Astrocyte (in vitro differentiated cells and primary cell): Measurements from ENCODE around the gene PRKCG.

Experiments used
- CTCF ChIP-seq: IDR thresholded peaks from 2 replicates; pipeline ENCODE4 v1.5.1; 2011; ENCODE audit warnings: low read depth, mild to moderate bottlenecking, inconsistent platforms, low read length, moderate library complexity; ENCODE audit not compliant: insufficient read depth
- EZH2 ChIP-seq: IDR thresholded peaks from 2 replicates; pipeline ENCODE4 v1.6.1; 2012; ENCODE audit warnings: mild to moderate bottlenecking, low read length, inconsistent platforms; ENCODE audit not compliant: insufficient read depth

GRCh38 chr19:53905787-53906186, 23.8 kb downstream of the PRKCG start:
- TF ChIP-seq CTCF, result no peak
- TF ChIP-seq EZH2, result no peak
